ENCODE measurements around the gene VIT. TPM values are rescaled to one million over a fixed set of nuclear protein-coding genes. Genes with fewer than 3 reads are reported as not detected.

VIT gene
- total RNA-seq, 6 experiments from 2014 or later: not detected

- ATAC-seq (no peak), DNase-seq (no peak)
- H3K4me3 ChIP-seq: no peak overlapping the region
- WGBS (ENCODE audit: insufficient coverage, low coverage, low lambda C conversion rate, missing lambda C conversion rate): 51% methylated on average over 7 of the region's 8 CpGs
- no peak for TF ChIP-seq POLR2A (IDR thresholded peaks at IDR 0.05)
- TF ChIP-seq, protein P1, sequence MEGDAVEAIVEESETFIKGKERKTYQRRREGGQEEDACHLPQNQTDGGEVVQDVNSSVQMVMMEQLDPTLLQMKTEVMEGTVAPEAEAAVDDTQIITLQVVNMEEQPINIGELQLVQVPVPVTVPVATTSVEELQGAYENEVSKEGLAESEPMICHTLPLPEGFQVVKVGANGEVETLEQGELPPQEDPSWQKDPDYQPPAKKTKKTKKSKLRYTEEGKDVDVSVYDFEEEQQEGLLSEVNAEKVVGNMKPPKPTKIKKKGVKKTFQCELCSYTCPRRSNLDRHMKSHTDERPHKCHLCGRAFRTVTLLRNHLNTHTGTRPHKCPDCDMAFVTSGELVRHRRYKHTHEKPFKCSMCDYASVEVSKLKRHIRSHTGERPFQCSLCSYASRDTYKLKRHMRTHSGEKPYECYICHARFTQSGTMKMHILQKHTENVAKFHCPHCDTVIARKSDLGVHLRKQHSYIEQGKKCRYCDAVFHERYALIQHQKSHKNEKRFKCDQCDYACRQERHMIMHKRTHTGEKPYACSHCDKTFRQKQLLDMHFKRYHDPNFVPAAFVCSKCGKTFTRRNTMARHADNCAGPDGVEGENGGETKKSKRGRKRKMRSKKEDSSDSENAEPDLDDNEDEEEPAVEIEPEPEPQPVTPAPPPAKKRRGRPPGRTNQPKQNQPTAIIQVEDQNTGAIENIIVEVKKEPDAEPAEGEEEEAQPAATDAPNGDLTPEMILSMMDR (IDR thresholded peaks at IDR 0.05): no peak
- H3K4me1 ChIP-seq: no peaks in the 10 kb centered on the region
- H3K27ac ChIP-seq: no peak overlapping the region
- no peaks in the 10 kb centered on the region for H3K36me3 ChIP-seq
- no peaks in the 10 kb centered on the region for H3K9me3 ChIP-seq
- intact Hi-C loops (cut with DNase I): no loop called here
- H3K27me3 ChIP-seq: no peaks in the 10 kb centered on the region
Measured at GRCh38 chr2:36713310-36713709, 16.8 kb downstream of the VIT start.

GRCh38 chr2:36716111-36716510, 19.6 kb downstream of the VIT start:
- no peak overlapping the region for H3K4me3 ChIP-seq
- H3K27ac ChIP-seq: no peak overlapping the region
- TF ChIP-seq POLR2A (IDR thresholded peaks at IDR 0.05): no peak
- TF ChIP-seq, protein P1 (IDR thresholded peaks at IDR 0.05): no peak
- no peaks in the 10 kb centered on the region for H3K27me3 ChIP-seq
- DNase-seq (no peak), ATAC-seq (no peak)
- no peaks in the 10 kb centered on the region for H3K36me3 ChIP-seq
- intact Hi-C loops (cut with DNase I): no loop called here
- no peaks in the 10 kb centered on the region for H3K4me1 ChIP-seq
- H3K9me3 ChIP-seq: no peaks in the 10 kb centered on the region
- WGBS (ENCODE audit: insufficient coverage, low coverage, low lambda C conversion rate, missing lambda C conversion rate): 79% methylated on average over 3 of the region's 3 CpGs

- Histone ChIP-seq H3K27ac (no peak overlapping the region), H3K4me3 (no peak overlapping the region), H3K4me1 (no peaks in the 10 kb centered on the region), H3K9me3 (no peaks in the 10 kb centered on the region), H3K27me3 (no peaks in the 10 kb centered on the region), H3K36me3 (no peaks in the 10 kb centered on the region)
- 82% methylated on average over 3 of the region's 3 CpGs for WGBS (ENCODE audit: insufficient coverage, low coverage, low lambda C conversion rate, missing lambda C conversion rate)
- DNase-seq (no peak), ATAC-seq (no peak)
- no peak for TF ChIP-seq POLR2A (IDR thresholded peaks at IDR 0.05)
- TF ChIP-seq, protein P1 (IDR thresholded peaks at IDR 0.05): no peak
- intact Hi-C loops (cut with DNase I): no loop called here
Measured at GRCh38 chr2:36717603-36718266, 21.2 kb downstream of the VIT start.

GRCh38 chr2:36727550-36727949, 31.0 kb downstream of the VIT start:
- no peaks in the 10 kb centered on the region for H3K36me3 ChIP-seq
- intact Hi-C loops (cut with DNase I): no loop called here
- no peaks in the 10 kb centered on the region for H3K4me1 ChIP-seq
- DNase-seq: no peak
- no peak for ATAC-seq
- no peak overlapping the region for H3K4me3 ChIP-seq
- no peaks in the 10 kb centered on the region for H3K9me3 ChIP-seq
- no peak for TF ChIP-seq POLR2A (IDR thresholded peaks at IDR 0.05)
- TF ChIP-seq, protein P1 (IDR thresholded peaks at IDR 0.05): no peak
- H3K27ac ChIP-seq: no peak overlapping the region
- no peaks in the 10 kb centered on the region for H3K27me3 ChIP-seq
- 83% methylated on average over 2 of the region's 3 CpGs for WGBS (ENCODE audit: insufficient coverage, low coverage, low lambda C conversion rate, missing lambda C conversion rate)
